Fibroblast of skin of right quadriceps (primary cell): Measurements from ENCODE around the gene VRTN.
A peak's percentile ranks its signal among the peaks of the same experiment; 100 is the strongest.
"Not testable (repeated sequence)": the region's sequence is repeated elsewhere in the genome, so short reads cannot be mapped to it uniquely, and the experiment has no call there.

Source experiments
- DNase-seq: peaks from one replicate; pipeline ENCODE4 v3.0.0-alpha.2; 2013

The VRTN gene

DNA sequence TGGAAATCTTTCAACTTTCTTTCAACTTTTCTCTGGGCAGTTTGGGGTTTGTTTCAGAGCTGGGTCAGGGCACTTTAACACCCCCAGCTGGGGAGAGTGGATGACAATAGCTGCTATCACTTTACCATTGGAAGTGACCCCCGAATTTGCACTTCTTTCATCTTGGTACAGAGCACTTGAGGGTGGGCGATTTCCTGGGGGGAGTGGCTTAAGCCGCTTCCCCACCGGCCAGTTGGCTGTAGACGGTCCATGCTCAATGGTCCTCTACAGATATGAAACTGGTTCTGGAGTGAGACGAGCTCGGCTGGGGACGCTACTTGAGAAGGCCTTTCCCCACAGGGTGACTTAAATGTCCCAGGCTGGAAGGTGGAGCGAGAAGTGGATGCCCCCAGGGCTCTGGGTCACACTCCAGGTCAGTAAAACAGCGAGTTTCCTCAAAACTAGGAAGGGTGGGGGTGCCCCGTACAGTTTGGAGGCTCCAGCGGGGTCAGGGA, at the start of gene VRTN:
TSS of gene VRTN (plus strand) at position 231 of the 494 bp plus-strand sequence. CDS start 8,313 bp downstream, outside the sequence.
- no peak for DNase-seq

- no peak for DNase-seq
Measured at GRCh38 chr14:74299061-74299545, 49.2 kb upstream of the VRTN start.

- no peak for DNase-seq
Measured at GRCh38 chr14:74301594-74302151, 46.6 kb upstream of the VRTN start.

DNA sequence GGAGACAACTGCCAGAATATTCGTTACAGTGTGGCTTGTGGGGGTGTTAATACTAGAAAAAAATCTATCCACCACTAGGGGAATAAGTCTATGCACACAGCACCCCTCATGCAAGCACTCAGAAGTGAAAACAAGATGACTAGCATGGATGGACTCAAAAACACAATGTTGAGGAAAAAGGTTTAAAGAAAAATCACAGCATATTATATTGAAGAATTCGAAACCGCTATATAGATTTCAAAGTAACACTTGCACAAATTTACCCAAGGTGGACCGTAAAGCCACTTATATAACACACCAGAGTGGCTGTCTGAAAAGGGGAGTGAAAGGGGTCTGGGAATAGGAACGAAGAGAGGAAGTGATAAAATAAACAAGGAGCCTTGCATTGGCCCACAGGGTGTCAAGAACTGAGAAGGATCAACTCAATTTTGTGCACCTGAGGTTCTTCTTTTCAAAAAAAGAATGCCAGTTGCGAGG, 46.1 kb upstream of the VRTN start:
- DNase-seq: peak; percentile 53

GRCh38 chr14:74302634-74303569, 45.4 kb upstream of the VRTN start, which contains the start of gene ABCD4:
Gene ABCD4, minus strand, starts transcription at chr14:74302934. Its CDS starts 22 bp downstream, at chr14:74302912.
- peak; percentile 91 for DNase-seq

- DNase-seq: no peak
Measured at GRCh38 chr14:74308695-74309094, 39.6 kb upstream of the VRTN start.

DNA sequence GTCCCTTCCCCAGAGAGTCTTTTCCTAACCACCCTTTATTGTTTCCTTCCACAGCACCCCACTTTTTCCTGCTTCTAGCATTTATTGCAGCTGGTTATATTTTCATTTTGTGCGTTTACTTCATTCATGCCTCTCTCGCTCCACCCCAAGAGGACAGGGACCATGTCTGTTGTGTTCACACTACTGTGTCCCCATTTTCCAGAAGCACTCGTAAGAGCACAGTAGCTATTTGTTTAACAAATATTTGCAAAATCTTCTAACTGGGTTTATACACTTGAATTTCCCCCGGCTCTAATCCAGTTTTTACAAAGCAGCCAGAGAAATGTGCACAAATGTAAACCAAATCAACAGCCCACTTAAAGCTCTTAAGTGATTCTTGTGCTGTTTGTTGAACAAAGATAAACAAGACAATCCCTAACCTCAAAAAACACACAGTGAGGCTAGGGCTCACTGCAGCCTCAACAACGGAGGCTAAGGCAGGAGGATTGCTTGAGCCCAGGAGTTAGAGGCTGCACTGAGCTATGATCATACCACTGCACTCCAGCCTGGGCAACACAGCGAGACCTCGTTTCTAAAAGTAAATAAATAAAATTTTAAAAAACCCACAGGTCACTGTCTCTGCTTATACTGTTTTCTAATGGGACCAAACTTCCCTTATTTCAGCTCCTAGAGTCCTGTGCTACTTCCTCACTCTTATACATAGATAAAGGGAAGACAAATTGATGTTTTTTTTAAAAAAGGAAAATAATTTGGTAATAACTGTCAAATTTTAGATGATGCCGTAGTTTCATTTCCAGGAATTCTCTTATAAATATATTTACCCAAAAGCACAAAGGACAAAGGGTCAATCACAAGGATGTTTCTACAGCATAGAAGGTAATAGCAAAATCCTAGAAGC, 38.9 kb upstream of the VRTN start:
- DNase-seq: no peak

DNA sequence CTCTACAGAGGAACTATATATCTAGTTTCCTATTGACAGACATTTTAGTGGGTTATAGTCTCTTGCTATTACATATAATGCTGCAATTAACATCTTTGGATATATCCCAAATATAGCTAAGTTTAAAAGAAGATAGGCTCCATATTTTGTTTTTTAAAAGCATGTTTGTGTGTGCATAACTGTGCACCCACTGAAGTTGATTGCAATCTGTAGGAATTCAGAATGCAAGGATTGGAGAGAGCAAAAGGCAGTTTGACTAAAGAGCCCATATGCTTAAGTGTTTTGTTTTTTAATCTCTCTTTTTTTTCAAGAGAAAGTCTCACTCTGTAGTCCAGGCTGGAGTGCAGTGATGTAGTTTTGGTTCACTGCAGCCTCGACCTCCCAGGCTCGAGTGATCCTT, 36.1 kb upstream of the VRTN start:
- no peak for DNase-seq

- DNase-seq: no peak
Measured at GRCh38 chr14:74313601-74314000, 34.7 kb upstream of the VRTN start.

DNA sequence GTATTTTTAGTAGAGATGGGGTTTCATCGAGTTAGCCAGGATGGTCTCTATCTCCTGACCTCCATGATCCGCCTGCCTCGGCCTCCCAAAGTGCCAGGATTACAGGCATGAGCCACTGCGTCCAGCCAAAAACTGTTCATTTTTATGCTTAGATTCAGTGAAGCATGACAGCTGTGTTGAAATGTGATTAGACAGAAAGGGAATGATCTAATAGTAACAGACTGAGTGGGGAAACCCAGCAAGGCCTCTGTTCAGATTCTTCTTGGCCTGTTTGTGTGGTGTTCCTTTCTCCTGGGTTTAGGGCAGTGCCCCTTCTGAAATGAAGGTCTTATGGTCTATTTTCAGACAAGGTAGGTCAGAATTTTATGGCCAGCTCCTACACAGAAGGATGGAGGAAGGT, 33.7 kb upstream of the VRTN start:
- no peak for DNase-seq

- DNase-seq: peak; percentile 23
Measured at GRCh38 chr14:74324931-74325361, 23.3 kb upstream of the VRTN start.

DNA sequence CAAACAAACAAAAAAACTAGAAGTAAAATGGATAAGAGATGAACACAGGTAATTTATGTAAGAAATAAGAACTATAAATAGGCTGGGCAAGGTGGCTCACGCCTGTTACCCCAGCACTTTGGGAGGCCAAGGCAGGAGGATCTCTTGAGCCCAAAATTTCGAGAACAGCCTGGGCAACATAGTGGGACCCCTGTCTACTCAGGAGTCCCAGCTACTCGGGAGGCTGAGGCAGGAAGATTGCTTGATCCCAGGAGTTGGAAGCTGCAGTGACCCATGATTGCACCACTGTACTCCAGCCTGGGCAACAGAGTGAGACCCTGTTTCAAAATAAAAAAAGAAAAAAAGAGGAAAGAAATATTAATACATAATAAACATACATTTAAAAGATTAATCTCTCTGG, 22.8 kb upstream of the VRTN start:
- DNase-seq: no peak

DNA sequence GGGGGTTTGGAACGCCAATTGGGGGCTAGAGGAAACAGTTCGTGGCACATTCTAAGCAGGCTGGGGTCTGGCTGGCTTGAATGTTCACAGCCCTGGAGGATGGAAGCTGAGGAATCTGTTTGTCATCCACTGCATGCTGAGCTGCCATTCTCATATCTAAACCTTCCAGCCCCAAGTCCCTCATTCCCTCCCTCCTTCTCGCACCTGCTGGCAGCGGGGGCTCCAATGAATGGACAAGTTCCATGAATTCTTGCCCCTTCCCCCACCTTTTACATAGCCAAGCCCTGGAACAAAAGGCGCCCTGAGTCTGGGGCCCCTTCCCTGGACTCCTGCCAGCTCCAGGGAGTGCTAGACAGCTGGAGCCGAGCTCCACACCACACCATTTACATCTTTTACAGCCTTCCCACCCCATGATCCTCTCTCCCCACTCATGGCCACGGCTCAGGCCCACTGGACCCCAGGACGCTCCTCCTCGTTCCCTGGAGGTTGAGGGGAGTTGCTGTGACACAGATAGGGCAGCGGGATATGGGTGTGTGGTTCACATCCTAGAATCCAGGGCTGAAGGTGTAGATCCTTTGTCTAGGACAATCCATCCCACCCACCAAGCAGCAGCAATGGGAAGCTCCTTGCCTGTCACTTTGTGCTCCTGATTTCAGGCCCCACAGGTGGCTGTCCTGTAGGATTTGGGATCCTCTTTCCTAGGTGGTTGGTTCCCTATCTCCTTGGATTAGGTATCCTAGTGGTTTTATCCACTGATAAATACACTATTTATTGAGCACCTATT, 21.7 kb upstream of the VRTN start:
- no peak for DNase-seq

DNA sequence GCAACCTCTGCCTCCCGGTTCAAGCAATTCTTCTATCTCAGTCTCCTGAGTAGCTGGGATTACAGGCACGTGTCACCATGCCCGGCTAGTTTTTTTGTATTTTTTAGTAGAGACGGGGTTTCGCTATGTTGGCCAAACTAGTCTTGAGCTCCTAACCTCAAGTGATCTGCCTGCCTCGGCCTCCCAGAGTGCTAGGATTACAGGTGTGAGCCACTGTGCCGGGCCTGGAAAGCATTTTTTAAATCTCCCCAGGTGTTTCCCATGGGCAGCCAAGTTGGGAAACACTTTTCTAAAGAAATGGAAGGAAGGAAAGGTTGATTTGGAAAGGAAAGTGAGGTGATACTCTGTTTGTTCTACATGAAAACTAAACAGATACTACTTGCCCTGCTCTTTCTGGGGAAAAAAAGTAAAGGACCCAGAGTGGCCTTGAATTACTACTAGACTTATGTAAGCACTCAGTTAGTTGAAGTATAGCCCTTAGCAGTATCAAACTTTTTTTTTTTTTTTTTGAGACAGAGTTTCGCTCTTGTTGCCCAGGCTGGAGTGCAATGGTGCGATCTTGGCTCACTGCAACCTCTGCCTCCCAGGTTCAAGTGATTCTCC, 18.2 kb upstream of the VRTN start:
- DNase-seq: not testable (repeated sequence)

DNA sequence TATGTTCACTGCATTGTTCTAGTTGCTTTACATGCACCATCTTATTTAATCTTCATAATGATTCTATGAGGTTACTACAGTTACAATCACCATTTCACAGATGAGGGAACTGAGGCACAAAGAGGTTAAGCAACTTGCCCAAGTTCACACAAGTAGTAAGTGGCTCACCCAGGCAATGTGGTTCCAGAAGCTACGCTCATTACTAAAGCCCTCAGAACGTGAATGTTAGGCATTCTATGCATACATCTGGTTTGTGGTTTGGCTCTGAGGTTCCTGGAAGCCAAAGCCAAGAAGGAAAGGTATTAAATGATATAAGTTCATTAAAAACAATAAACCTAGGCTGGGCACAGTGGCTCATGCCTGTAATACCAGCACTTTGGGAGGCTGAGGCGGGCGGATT, 14.4 kb upstream of the VRTN start:
- peak; percentile 78 for DNase-seq

DNA sequence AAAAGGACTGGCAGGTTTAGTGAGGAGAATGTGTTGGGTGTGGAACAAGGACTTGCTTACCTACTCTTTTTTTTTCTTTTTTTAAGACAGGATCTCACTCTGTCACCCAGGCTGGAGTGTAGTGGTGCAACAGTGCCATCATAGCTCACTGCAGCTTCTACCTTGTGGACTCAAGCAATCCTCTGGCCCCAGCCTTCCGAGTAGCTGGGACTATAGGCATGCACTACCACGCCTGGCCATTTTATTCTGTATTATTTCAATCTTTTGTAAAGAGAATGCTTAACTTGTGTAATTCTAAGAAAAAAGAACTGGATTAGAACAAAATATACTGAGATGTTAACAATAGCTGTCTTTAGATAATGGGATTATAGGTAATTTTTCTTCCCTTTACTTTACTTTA, 1.9 kb upstream of the VRTN start:
- DNase-seq: no peak

DNA sequence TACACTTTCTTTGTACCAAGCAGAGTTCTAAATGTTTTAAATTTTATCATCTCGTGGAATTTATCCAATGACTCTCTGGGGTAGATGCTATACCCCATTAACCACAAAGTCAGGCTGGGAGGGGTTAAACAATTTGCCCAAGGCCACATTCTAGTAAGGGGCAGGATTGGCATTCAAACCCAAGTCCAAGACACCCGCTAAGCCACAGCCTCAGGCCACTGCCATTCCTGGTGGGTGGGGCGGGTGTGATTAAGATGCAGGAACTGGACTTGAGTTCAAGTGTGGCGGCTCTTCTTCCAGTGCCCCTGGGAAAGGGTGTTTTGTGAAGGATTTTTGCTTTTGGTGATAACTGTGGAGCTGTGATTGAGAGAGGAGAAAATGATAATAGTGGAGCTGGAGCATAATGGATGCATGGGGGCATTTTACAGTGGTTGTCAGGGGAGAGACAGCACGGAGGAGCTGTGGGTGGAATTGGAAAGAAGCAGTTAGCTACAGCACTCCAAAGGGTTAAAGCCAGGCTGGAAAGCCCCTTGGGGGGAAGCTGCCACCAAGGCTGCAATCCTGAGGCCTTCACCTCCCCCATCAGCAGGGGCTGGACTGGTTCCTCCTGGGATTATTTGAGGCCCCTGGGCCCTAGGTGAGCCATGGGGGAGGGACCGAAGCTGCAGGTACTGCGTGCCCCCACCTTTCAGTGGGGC, 1.0 kb upstream of the VRTN start:
- DNase-seq: no peak

- DNase-seq: no peak
Measured at GRCh38 chr14:74347795-74348100, 523 bp upstream of the VRTN start.

DNA sequence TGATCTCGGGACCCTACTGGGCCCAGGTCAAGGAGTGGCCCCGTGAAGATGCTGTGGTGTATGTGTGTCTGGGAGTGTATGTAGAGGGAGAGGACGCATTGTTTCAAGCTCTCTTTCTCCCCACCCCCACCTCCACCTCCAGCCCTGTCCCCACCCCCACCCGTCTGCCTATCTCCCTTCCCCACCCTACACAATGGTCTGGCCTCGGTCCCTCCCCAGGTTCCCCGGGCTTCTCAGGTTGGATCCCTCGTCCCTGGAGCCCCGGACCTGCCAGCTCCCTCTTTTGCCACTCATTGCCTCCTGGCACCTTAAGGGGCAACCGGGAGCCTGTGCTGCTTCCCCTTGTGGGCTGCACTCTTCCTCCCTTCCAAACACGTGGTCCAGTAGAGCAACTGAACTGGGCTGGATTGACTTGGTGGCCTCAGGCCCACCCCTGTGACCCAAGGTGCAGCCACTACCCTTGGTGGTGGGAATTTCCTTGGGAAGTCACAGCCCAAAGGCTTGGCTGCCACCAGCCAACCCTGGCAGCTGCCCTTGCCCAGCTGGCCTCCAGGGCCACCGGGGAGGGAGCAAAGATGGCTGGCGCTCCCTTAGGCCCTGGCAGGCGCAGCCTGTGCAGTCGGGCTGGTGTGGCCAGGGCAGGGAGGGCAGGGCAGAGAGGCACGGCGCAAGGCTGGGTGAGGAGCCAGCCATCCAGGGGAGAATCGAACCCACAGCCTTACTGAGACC, 628 bp downstream of the VRTN start:
- DNase-seq: no peak

DNA sequence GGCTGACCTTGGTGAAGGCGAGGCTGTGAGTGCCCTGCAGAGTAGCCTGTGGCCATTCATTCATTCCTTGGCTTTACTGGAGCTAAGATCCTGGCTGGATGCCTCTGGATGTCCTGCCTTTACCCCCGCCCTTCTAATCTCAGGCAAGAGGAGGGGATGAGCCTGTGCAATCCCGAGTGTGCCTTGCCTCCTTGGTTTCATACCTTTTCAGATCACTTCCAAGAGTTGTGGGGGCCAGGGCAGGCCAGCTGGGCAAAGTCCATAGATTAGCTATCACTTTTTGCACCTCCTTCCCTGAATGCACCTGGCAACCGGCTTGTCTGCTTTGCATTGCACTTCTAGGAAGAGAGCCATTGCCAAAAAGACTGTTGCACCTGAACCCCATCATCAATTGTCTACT, 1.5 kb downstream of the VRTN start:
- no peak for DNase-seq
